NCI-H2107 treated with DMSO at 0.1 percent for 48 hours (cell line): ENCODE measurements around the gene NAV2.

Experiments
- DNase-seq: peaks from one replicate; lab custom pipeline; 2025; ENCODE audit not compliant: unreplicated experiment; lab: John Stamatoyannopoulos, UW

Gene NAV2

DNA sequence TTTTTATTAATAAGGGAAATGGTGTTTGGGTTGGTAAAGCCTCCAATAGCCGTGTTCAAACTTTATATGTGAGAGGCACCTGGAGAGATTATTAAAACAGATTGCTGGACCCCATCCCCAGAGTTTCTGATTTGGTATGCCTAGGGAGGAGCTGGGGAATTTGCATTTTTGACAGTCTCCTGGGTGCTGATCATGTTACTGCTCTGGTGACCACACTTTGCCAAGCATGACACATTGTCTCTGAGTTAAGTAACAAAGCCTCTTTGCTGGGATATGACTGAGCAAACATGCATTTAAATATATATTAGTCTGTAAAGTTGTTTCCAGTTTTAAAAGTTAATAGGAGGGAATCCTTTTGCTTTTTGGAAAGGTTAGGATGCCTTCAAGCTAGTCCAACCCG is 140.4 kb downstream of the NAV2 start:
- DNase-seq, result peak; percentile 15

GRCh38 chr11:19853920-19854319 is 141.3 kb downstream of the NAV2 start:
- peak; percentile 46 for DNase-seq

DNA sequence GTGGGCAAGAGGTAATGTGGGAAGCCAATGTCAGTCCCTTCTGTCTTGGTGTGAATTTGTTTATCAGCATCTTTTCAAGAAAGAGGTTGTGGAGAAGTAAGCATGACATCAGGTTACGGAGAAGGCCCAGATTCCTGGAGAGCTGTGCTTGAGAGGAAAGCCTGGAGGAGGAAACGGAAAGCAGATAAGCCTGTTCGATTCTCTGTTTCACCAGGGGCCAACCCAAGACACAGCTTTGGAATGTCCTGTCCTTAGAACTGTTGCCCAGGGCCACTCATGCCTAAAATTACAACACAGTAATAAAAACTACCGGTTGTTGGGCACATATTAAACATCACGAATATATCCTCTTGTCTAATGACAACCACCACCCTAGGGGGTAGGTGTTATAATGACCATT is 148.5 kb downstream of the NAV2 start:
- DNase-seq, result no peak

- DNase-seq, result no peak
Measured at GRCh38 chr11:19862091-19862490, 149.5 kb downstream of the NAV2 start.

GRCh38 chr11:19864141-19865140 is 151.8 kb downstream of the NAV2 start:
- no peak for DNase-seq

DNA sequence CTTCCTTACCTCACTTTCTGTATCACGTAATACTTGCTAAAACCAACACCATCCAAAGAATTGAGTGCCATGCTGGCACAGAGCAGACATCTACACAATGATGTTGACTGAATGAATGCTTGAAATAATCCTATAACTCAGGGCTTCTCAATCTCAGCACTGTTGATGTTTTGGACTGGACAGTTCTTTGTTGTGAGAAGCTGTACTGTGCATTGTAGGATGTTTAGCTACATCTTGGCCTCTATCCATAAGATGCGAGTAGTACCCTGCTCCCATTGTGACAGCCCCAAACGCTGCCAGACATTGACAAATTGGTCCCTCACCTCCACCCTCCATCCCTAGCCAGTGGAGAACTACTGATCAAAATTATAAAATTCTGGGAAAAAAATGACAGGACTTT is 153.4 kb downstream of the NAV2 start:
- no peak for DNase-seq

- DNase-seq, result no peak
Measured at GRCh38 chr11:19866521-19866920, 153.9 kb downstream of the NAV2 start.

DNA sequence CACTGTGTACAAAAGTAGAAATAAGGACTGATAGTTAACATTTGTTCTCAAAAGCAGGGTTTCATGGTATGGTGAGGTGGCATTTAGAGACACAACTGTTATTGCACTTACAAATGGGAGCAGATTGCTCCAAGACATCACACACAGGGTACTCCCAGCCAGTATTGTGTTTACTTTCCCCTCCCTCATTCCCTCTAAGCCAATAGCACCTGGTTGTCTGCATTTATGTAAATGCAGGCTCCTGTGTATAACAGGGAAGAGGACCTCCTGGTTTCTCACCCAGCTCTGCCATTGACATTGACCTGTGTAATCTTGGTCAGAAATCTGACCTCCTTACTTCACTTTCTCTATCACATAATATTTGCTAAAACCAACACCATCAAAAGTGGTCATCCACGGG is 154.4 kb downstream of the NAV2 start:
- no peak for DNase-seq

- DNase-seq, result peak; percentile 64
Measured at GRCh38 chr11:19868281-19868821, 155.7 kb downstream of the NAV2 start.

DNA sequence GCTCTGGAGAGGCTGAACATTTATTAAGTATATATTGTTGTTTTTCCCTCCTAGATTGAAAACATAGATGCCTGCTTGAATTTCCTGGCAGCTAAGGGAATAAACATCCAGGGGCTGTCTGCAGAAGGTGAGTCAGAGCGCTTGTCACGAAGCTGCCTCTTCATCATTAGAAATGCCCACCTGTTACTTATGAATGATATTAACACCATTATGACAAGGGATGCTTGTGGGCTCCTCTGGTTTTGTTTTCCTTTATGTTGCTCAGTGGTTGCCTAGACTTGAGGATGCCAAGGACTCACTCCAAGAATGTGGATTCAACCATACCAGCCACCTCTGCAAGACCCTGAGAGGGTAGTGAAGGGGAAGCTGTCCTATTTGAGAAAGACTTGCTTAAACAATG is 156.2 kb downstream of the NAV2 start:
- peak; percentile 64 for DNase-seq

DNA sequence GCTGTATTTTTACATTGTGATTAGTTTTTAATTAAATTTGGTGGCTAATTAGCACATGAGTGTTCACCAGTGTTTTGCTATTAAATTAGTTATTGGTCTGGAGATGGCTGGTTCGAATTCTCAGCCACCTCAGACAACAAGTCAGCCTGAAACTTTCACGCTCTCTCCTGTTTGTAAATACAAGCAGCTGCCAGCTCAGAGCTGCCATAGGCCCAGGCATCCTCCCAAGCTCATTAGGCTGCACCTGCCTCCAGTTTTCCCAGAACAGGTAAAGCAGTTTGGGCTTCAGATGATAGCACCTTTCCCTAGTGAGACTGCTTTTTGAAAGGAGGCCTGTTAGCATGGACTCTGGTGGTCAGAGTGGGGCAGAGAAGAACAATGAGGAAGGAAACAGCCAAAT is 156.8 kb downstream of the NAV2 start:
- DNase-seq, result peak; percentile 78

DNA sequence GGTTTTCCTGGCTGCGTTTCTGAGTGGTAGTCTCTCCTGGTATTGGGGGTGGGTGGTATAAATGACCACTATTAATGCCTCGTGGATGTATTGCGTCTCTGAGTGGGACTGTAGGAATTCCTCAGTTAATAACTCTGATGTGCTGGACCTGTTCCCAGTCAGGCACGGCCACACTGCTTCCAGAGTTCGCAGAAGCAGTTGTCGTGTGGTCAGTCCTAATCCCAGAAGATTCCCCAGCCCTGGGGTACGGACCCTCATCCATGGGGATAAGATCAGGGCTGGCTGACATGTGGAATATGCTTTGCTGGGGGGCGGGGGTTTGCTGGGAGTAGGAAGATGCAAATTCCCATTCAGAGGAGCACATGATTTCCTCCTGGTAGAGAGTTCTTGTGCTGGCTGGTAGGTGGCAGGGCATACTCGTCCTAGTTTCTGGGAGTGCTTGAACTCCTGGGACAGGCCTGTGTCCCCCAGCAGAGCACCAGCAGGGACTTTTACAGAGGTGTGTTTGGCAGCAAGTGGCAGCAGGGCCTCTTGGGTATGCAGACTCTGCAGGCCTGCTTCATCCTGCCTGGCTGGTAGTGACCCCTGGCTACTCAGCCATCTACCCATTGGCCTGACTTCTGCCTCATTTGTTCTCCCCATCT is 157.4 kb downstream of the NAV2 start:
- peak; percentile 31 for DNase-seq

- no peak for DNase-seq
Measured at GRCh38 chr11:19871531-19871930, 158.9 kb downstream of the NAV2 start.

GRCh38 chr11:19872512-19873145 is 160.0 kb downstream of the NAV2 start:
- DNase-seq, result peak; percentile 80

DNA sequence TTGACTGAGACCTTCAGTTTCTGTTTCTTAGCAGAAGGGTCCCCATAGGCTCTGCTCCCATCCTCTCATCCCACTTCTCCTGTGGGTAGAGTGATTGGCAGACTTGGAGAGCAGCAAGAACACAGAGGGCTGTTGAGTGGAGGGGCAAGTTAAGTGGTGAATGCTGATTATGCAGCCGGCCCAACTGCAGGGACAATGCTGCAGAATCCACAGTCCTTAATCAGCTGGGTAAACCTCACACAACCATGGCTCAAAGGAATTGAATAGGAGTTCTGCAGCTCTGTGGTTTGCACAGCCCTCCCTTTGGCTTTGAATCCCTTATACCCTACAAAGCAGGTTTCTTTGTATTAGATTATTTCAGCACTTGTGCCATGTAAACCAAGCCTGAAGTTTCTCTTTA is 161.1 kb downstream of the NAV2 start:
- peak; percentile 99 for DNase-seq

GRCh38 chr11:19874266-19874665 is 161.6 kb downstream of the NAV2 start:
- DNase-seq, result no peak

DNA sequence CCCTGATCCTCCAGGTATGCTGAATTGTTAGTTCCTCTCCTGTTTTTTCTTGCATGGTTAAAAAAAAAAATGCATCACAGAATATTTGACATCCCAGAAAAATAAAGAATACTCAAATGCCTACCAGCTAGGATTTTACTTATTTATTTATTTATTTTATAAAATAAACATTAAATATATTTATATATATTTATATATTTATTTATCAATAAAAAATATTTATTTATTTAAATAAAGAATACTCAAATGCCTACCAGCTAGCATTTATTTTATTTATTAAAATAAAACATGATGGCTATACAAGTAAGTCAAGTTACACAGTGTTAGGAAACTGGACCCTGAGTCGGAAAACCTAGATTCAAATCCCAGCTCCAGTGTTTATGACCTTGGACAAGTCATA is 164.1 kb downstream of the NAV2 start:
- DNase-seq, result no peak

DNA sequence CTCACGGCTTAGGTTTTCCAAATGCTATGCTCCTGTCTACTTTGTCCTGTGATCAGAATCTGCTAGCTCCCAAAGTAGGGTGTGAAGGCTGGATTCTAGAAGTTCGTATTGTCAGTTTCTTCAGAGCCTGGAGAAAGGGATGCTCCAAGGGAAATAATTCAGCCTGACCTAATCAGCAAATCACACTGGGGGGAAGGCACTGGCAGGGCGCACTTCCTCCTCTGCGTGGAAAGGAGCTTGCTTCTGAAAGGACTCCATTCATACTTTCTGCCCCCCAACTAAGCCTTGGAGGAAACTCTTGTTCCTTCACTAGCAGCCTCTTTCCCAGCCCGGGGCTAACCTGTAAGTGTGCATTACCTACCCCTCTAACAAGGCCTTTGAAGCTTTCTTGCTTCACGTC is 165.9 kb downstream of the NAV2 start:
- DNase-seq, result no peak

GRCh38 chr11:19879307-19880087 is 166.9 kb downstream of the NAV2 start:
- DNase-seq, result no peak

DNA sequence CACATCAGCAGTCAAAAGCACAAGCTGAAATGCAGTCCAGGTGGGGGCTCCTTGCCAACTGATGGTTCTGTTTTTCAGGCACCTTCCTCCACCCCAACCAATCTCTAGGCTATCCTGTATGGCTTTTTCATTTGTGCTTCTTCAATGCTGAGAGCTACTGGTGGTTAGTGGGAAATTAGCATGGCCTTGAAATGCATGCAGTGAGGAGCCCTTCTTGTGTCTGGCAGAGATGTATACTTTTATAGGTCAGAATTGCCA is 167.4 kb downstream of the NAV2 start:
- peak; percentile 24 for DNase-seq

DNA sequence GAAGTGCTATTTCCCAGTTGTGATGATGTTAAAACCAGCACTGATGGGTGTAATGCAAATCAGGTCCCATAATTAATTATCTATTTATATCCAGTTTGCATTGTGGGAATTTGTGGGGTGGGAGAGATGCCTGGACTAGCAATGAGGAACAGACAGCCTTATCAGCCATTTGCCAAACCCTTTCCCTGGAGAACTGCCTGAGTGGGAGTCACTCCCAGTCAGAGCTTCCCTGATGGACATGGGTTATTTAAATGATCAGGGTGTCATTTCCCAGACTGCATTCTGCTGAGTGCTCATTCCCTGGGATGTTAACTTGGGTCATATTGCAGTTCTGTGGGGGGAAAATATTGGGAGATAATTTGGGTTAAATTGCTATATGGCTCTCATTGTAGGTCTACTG is 168.5 kb downstream of the NAV2 start:
- DNase-seq, result no peak
